Measurements from ENCODE around the gene MGAT4A. TPM values are rescaled to one million over a fixed set of nuclear protein-coding genes. Genes with fewer than 3 reads are reported as not detected.

The MGAT4A gene
- total and polyA plus RNA-seq, 2 of the 13 experiments (the other 11 are each of a cell fraction or from before 2014, with no cell fraction given) = 47.2 to 90.9 TPM

DNA sequence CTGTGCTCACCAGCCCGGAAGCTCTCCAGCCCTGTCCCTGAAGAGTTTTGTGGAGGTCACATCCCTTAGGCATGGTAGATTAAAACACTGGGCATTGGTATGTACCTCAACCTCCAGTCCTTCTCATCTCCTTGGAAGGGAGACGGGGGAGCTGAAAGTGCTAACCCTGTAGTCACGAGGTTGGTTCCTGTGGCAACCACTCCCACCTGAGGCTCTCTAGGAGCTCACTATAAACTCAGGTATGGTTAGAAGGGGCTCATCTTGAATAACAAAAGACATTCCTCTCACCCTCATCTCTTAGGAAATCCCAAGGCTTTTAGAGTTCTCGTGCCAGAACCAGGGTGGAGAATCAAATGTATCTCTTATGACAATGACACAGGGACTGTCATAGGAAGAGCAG is 43.0 kb upstream of the MGAT4A start:
- FAIRE-seq = no peak
- no peak overlapping the region for H3K4me3 ChIP-seq (replicated peaks in 1 of 3; ENCODE audit: insufficient read depth in 1 of 3, low read depth in 2 of 3, low read length in 3 of 3)
- POLR2A ChIA-PET = no interaction called here
- BruUV-seq (replicated peaks) = no TSS peak
- in situ Hi-C loops (cut with HindIII; ENCODE audit: extremely low pct_ligation_motif_present, low pct_unique_long_range_greater_than_20kb) = no loop called here
- no peaks in the 10 kb centered on the region for H3K79me2 ChIP-seq (ENCODE audit: insufficient read depth, low read length)
- no peak for DNase-seq (ENCODE audit: low spot score)
- H2AFZ ChIP-seq (ENCODE audit: low read length) = no peak overlapping the region
- intact Hi-C loops (cut with micrococcal nuclease; ENCODE audit: unreplicated experiment) = no loop called here
- H3K27me3 ChIP-seq (ENCODE audit: control insufficient read depth in 1 of 2, insufficient read depth in 2 of 2, low read length in 2 of 2) = no peaks in the 10 kb centered on the region
- no peak overlapping the region for H3K9ac ChIP-seq (ENCODE audit: insufficient read depth, low read depth, low read length)
- CTCF ChIA-PET (ENCODE audit: low intra/inter-chr PET ratio, low total read pairs) = no interaction called here
- H4K20me1 ChIP-seq (ENCODE audit: insufficient read depth, low read length) = no peaks in the 10 kb centered on the region
- H3K27ac ChIP-seq (ENCODE audit: extremely low read length, insufficient read depth, low read length) = no peak overlapping the region
- 85% methylated on average over 4 of the region's 4 CpGs for WGBS (ENCODE audit: low lambda C conversion rate)
- no peak for TF ChIP-seq EHMT2 (IDR thresholded peaks at IDR 0.05; ENCODE audit: borderline replicate concordance, low read depth, low read length)
- TF ChIP-seq ZNF883 (CRISPR knock-in tag; IDR thresholded peaks at IDR 0.05; ENCODE audit: not compliant biosample characterization) = no peak
- peaks cover 54% of the 10 kb centered on the region for H3K4me1 ChIP-seq (ENCODE audit: insufficient read depth, low read length)
- ATAC-seq = no peak
- H3K36me3 ChIP-seq (replicated peaks in 1 of 2; ENCODE audit: control insufficient read depth in 1 of 2, insufficient read depth in 2 of 2, low read length in 2 of 2) = no peaks in the 10 kb centered on the region
- H3K9me3 ChIP-seq (ENCODE audit: low read length) = no peaks in the 10 kb centered on the region
- no peak overlapping the region for H3K4me2 ChIP-seq (ENCODE audit: low read depth, low read length)

DNA sequence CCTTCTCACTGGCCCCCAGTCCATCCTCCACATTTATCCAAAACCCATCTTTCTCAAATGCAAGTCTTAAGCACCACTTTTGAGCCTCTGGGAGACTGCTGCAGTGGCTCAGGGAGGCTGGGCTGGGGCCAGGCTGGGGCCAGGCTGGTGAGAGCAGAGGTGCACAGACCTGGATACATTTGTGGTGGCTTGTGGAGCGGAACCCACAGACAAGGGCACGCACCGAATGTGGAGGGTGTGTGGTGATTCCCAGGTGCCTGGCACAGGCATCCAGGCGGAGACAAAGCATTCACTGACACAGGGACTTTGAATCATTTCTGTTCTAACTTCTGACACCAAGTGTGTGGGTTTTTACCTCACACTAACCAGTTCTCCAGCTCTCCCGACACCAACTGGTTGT is 42.2 kb upstream of the MGAT4A start:
- H3K4me2 ChIP-seq (ENCODE audit: low read depth, low read length) = no peak overlapping the region
- no peaks in the 10 kb centered on the region for H3K9me3 ChIP-seq (ENCODE audit: low read length)
- H2AFZ ChIP-seq (ENCODE audit: low read length) = no peak overlapping the region
- in situ Hi-C loops (cut with HindIII; ENCODE audit: extremely low pct_ligation_motif_present, low pct_unique_long_range_greater_than_20kb) (no loop called here), intact Hi-C loops (cut with micrococcal nuclease; ENCODE audit: unreplicated experiment) (no loop called here)
- peaks cover 54% of the 10 kb centered on the region for H3K4me1 ChIP-seq (ENCODE audit: insufficient read depth, low read length)
- no peaks in the 10 kb centered on the region for H3K36me3 ChIP-seq (replicated peaks in 1 of 2; ENCODE audit: control insufficient read depth in 1 of 2, insufficient read depth in 2 of 2, low read length in 2 of 2)
- ChIA-PET POLR2A (no interaction called here), CTCF (ENCODE audit: low intra/inter-chr PET ratio, low total read pairs) (no interaction called here)
- no peak overlapping the region for H3K27ac ChIP-seq (ENCODE audit: extremely low read length, insufficient read depth, low read length)
- TF ChIP-seq CCAR2 (optimal IDR thresholded peaks at IDR 0.05; ENCODE audit: low read depth, low read length) = no peak
- 0 out of 2 replicates have a peak, but pooled peaks have one; percentile 31 for TF ChIP-seq SP2 (CRISPR knock-in tag; IDR thresholded peaks at IDR 0.05)
- TF ChIP-seq, protein P1, sequence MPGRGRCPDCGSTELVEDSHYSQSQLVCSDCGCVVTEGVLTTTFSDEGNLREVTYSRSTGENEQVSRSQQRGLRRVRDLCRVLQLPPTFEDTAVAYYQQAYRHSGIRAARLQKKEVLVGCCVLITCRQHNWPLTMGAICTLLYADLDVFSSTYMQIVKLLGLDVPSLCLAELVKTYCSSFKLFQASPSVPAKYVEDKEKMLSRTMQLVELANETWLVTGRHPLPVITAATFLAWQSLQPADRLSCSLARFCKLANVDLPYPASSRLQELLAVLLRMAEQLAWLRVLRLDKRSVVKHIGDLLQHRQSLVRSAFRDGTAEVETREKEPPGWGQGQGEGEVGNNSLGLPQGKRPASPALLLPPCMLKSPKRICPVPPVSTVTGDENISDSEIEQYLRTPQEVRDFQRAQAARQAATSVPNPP (CRISPR knock-in tag; IDR thresholded peaks at IDR 0.05) = no peak
- TF ChIP-seq ZNF572 (CRISPR knock-in tag; IDR thresholded peaks at IDR 0.05) = 0 out of 2 replicates have a peak, but pooled peaks have one; percentile 22
- no peak for TF ChIP-seq RAD51 (IDR thresholded peaks at IDR 0.05; ENCODE audit: borderline replicate concordance)
- no TSS peak for BruUV-seq (replicated peaks)
- DNase-seq (ENCODE audit: low spot score) (no peak), FAIRE-seq (no peak), ATAC-seq (no peak)
- no peak overlapping the region for H3K4me3 ChIP-seq (replicated peaks in 1 of 3; ENCODE audit: insufficient read depth in 1 of 3, low read depth in 2 of 3, low read length in 3 of 3)
- WGBS (ENCODE audit: low lambda C conversion rate) = 75% methylated on average over 4 of the region's 5 CpGs
- H3K27me3 ChIP-seq (ENCODE audit: control insufficient read depth in 1 of 2, insufficient read depth in 2 of 2, low read length in 2 of 2) = no peaks in the 10 kb centered on the region
- no peaks in the 10 kb centered on the region for H3K79me2 ChIP-seq (ENCODE audit: insufficient read depth, low read length)
- H4K20me1 ChIP-seq (ENCODE audit: insufficient read depth, low read length) = no peaks in the 10 kb centered on the region
- no peak overlapping the region for H3K9ac ChIP-seq (ENCODE audit: insufficient read depth, low read depth, low read length)
